Measurements from ENCODE around the gene DHRS4L2.

GRCh38 chr14:24054324-24054641, 65.6 kb downstream of the DHRS4L2 start:
- TF ChIP-seq CTCF (IDR thresholded peaks at IDR 0.05; ENCODE audit: insufficient read depth, low read length, poor library complexity, severe bottlenecking) (no peak), EZH2phosphoT487 (conservative IDR thresholded peaks at IDR 0.05; ENCODE audit: low read length) (no peak)

Measured in SU-DHL-6 (cell line).